Measurements from ENCODE around the gene SEL1L.
A peak's percentile ranks its signal among the peaks of the same experiment; 100 is the strongest.
"Not testable (repeated sequence)": the region's sequence is repeated elsewhere in the genome, so short reads cannot be mapped to it uniquely, and the experiment has no call there.

SEL1L gene

GRCh38 chr14:81474148-81474492 is 59.5 kb downstream of the SEL1L start:
- DNase-seq (ENCODE audit: low read depth) = no peak

GRCh38 chr14:81473456-81474147 is 60.1 kb downstream of the SEL1L start:
- no peak for DNase-seq (ENCODE audit: low read depth)

GRCh38 chr14:81472096-81472800 is 61.4 kb downstream of the SEL1L start:
- DNase-seq (ENCODE audit: low read depth) = no peak

- DNase-seq (ENCODE audit: low read depth) = no peak
Observed at GRCh38 chr14:81471062-81471461, 62.6 kb downstream of the SEL1L start.

GRCh38 chr14:81470557-81470826 is 63.2 kb downstream of the SEL1L start:
- not testable (repeated sequence) for DNase-seq (ENCODE audit: low read depth)

- DNase-seq (ENCODE audit: low read depth) = no peak
Observed at GRCh38 chr14:81466854-81467253, 66.8 kb downstream of the SEL1L start.

GRCh38 chr14:81465507-81466228 is 68.0 kb downstream of the SEL1L start:
- DNase-seq (ENCODE audit: low read depth) = no peak

- DNase-seq (ENCODE audit: low read depth) = not testable (repeated sequence)
Observed at GRCh38 chr14:81465003-81465392, 68.7 kb downstream of the SEL1L start.

GRCh38 chr14:81464253-81465002 is 69.2 kb downstream of the SEL1L start:
- DNase-seq (ENCODE audit: low read depth) = peak; percentile 10

GRCh38 chr14:81462356-81462755 is 71.3 kb downstream of the SEL1L start:
- DNase-seq (ENCODE audit: low read depth) = not testable (repeated sequence)

- no peak for DNase-seq (ENCODE audit: low read depth)
Observed at GRCh38 chr14:81459912-81460311, 73.7 kb downstream of the SEL1L start.

- no peak for DNase-seq (ENCODE audit: low read depth)
Observed at GRCh38 chr14:81458352-81458751, 75.3 kb downstream of the SEL1L start.

- no peak for DNase-seq (ENCODE audit: low read depth)
Observed at GRCh38 chr14:81455390-81455789, 78.3 kb downstream of the SEL1L start.

- DNase-seq (ENCODE audit: low read depth) = no peak
Observed at GRCh38 chr14:81454572-81455218, 79.0 kb downstream of the SEL1L start.

- peak; percentile 12 for DNase-seq (ENCODE audit: low read depth)
Observed at GRCh38 chr14:81453166-81453766, 80.4 kb downstream of the SEL1L start.

GRCh38 chr14:81452341-81453133 is 81.1 kb downstream of the SEL1L start:
- no peak for DNase-seq (ENCODE audit: low read depth)

GRCh38 chr14:81450976-81451375 is 82.7 kb downstream of the SEL1L start:
- DNase-seq (ENCODE audit: low read depth) = no peak

GRCh38 chr14:81450100-81450531 is 83.5 kb downstream of the SEL1L start:
- DNase-seq (ENCODE audit: low read depth) = no peak

- DNase-seq (ENCODE audit: low read depth) = no peak
Observed at GRCh38 chr14:81449576-81449975, 84.1 kb downstream of the SEL1L start.

GRCh38 chr14:81449114-81449513 is 84.5 kb downstream of the SEL1L start:
- DNase-seq (ENCODE audit: low read depth) = no peak

Measured in activated T-helper 9 cell treated with anti-CD3 and anti-CD28 coated beads, Interleukin-2, amount 50 U/mL, for 16 hours (primary cell).